Measurements from ENCODE around the gene DUSP5. TPM values are rescaled to one million over a fixed set of nuclear protein-coding genes. Genes with fewer than 3 reads are reported as not detected.

Gene DUSP5
- 84.0 to 163 TPM (median 125 TPM) in 5 replicates for total RNA-seq (2022; extraction: Qiagen RNA extraction; ENCODE audit: low read depth)

GRCh38 chr10:110497438-110498086 lies at the start of gene DUSP5:
Gene DUSP5 (plus strand): TSS chr10:110497907. CDS start chr10:110498122, 215 bp downstream.

Other genes with a start within 250 kb of the DUSP5 start
- 44.9 to 62.6 TPM (median 49.4 TPM) in 5 replicates for gene SMNDC1, start 193.0 kb upstream of the DUSP5 start, total RNA-seq (2022; extraction: Qiagen RNA extraction; ENCODE audit: low read depth)
- 41.2 to 75.6 TPM (median 45.7 TPM) in 5 replicates for gene SMC3, start 69.8 kb downstream of the DUSP5 start, total RNA-seq (2022; extraction: Qiagen RNA extraction; ENCODE audit: low read depth)
- gene RBM20, start 146.4 kb downstream of the DUSP5 start, total RNA-seq (2022; extraction: Qiagen RNA extraction; ENCODE audit: low read depth) = 1.6 to 2.7 TPM (median 2.4 TPM) in 5 replicates